Head of caudate nucleus (tissue), 42 donors: ENCODE data around the gene C11orf68.

Experiments
- DNase-seq, 42 donors: peaks; one replicate each; pipeline versions ENCODE4 v3.0.0 to v3.0.0-alpha.2; 2020 to 2021; ENCODE audit warnings: mixed read lengths in 7 of 42
- intact Hi-C: fragments of 100-400 bp; cut with DNase I; formaldehyde crosslinking; loops from one replicate; pipeline ENCODE4 v1.15.0; 2022

The C11orf68 gene

DNA sequence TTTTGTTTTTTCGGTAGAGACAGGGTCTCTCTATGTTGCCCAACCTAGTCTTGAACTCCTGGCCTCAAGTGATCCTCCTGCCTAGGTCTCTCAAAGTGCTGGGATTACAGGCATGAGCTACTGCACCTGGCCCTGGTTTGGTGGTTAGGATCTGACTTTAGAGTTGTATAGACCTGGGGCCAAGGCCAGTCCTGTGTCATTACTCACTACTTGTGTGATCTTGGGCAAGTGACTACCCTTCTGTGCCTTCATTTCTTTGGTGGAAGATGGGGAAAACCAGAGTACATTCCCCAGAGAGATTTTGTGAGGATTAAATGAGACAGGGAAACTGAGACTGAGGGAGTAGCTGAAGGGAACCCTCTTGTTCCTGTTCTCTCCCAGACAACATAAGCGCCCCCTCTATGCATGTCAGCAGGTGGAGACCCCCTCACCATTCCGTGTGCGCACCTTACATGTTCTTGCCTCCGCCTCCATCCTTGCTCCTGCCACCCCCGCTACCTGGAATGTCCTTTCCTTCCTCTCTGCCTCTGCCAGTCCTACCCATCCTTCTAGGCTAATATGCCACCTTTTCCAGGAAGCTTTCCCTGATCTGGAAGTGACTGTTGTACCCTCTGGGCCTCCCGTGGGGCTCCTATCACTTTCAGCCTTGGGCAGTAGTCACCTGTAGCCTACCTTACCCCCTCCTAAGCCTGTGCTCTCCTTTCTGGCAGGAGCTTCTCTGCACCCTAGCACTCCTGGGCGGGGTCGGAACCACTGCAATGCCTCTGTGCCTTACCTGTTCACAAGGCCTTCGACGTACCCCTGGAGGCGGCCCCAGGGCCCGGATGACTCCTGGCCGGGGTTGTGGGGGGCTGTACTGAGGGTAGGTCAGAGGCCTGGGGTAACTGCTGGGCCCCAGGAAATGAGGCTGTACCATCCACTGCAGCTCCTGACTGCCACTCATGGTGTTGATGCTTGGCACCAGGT, 22.5 kb downstream of the C11orf68 start:
- DNase-seq, result no peak
- intact Hi-C loops, result no loop called here

DNA sequence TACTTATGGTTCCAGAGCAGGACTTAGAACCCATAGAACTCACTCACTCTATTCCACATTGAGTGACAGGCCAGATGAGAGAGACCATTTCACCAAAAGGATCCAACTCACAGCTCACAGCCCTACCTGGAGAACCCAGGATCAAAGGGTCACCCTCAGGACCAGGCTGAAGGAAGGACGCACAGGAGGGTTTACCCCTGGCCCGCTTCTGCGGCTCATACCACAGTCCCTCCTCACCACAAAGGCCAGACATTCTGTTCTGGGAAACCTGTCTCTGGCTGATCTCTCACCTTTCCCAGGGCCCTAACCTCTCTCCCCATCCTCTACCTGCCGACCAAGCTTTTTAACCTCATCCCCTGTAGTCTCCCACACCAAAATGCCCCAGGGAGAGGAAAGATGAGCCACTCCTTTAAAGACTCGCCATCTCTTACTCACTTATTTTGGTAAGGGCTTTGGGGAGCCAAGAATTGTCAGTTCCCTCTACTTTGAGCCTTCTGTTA, 23.3 kb downstream of the C11orf68 start:
- intact Hi-C loops, result no loop called here
- no peak for DNase-seq

DNA sequence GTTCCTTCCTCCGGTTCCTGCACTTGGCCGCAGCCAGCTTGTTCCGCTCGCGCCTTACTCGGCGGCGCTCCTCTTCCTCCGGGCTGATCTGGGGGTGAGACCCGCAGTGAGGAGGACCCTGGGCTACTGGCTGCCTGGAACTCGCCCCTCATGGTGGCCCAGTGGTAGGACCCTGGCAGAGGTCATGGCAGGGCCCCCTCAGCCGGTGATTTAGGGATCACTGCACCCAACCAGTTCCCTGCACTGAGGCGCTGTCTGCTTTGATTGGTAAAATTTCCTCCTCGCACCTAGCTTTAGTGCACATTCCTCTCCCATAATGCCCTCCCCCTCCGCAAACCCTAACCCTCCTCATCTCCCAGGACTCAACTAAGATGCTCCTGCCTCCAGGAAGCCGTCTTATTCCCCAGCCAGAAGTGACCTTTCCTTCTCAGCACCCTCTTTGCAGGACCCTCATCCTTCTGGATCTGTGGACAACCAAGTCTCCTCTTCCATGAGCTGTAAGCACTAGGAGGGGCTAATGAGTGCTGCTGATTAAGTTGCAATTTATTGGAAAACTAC, 24.7 kb downstream of the C11orf68 start:
- intact Hi-C loops, result loop anchor here (5.0 kb wide), 1 partner anchor 37 kb away; the partner anchor contains the start of gene CFL1
- peak in 6 of 42 donors; percentile 25 to 58 (median 46) for DNase-seq

DNA sequence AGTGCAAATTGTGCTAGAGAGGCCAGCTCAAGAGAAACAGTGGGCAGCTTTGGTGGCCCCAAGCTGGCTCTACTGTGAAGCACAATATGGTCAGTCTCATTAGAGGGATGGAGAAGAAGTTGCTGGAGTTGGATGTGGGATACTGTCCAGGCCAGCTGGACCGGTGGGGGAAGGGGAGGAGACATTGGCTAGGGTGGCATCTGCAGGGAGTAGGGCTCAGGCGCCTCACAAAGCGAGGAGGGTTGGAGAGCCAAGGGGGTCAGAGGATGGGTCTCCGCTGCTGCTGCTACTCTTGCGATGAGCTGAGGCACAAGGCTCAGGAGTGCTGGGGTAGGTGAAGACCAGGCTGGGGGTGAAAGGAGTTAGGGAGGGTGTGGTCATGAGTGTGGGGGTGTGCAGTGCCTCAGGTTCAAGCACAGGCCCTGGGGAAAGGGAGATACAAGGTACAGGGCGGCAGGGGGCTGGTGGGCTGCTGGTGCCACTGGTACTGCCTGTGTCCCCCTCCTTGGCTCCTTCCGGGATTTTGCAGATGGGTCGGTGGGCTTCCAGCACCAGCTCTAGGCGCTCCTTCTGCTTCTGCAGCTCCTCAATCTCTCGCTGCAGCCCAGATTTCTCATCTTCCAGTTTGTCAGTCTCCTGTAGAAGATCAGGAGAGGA, 26.1 kb downstream of the C11orf68 start:
- peak in 2 of 42 donors; percentile 5 to 40 for DNase-seq
- intact Hi-C loops, result loop anchor here (5.0 kb wide), 1 partner anchor 35 kb away; the partner anchor contains the start of gene CFL1

DNA sequence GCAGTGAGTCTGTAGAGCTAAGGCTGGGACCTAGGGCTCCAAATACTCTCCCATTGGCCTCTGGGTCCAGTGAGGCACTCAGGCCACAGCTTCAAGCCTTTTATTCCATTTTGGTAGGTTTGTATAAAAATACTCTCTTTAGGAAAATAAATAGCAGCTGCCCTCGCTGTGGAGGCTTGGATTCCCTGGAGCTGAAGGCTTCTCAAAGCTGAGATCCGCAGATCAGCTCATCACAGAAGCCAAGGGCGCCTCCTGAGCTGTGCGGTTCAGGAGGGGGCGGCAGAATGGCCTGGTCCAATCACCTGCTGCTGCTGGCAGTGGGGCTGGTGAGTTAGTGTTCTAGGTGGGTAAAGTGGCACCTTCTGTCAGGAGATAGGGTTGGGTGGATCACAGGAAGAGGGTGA, 26.7 kb downstream of the C11orf68 start:
- intact Hi-C loops, result loop anchor here (5.0 kb wide), 1 partner anchor 35 kb away; the partner anchor contains the start of gene CFL1
- DNase-seq, result peak in 6 of 42 donors; percentile 31 to 57 (median 49)

DNA sequence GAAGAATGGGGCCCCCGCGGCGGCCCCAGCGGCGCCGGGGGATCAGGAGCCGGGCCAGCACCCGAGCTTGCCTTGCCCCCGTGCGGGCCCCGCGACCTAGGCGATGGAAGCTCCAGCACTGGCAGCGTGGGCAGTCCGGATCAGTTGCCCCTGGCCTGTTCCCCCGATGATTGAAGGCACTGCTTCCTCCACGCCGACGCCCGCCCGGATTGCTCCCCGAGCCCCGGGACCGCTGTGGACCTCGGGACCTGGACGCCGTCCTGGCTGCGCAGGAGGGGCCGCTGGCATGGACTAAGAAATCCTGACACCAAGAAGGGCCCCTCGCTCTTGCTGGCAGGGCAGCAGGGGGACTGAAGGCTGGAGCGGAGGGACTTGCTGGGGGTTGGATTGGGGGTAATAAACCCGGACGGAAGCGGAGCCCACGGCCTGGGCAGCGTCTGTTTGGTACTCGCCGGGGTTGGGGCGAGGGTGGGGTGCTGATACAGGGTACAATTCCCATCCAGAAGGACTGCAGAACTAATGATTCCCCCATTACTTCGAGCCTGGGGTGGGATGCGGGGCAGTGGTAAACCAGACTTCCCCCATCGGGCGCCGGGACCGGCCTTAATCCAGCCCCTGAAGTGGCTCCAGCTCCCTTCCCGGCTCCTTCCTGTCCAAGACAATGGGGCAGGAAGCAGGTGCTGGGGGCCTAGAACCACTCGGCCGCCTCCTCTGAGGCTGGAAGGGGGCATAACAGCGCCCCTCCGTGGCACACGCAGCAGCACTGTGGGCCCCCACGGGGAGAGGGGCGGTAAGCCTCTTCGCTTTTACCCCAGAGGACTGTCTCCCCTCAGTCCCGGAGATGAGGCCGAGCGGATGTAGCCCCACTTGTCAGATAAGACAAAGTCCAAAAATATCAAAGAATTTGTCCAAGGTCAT, 27.4 kb downstream of the C11orf68 start:
- DNase-seq, result peak in 13 of 42 donors; percentile 22 to 67 (median 44)
- intact Hi-C loops, result loop anchor here (5.0 kb wide), 1 partner anchor 34 kb away; the partner anchor contains the start of gene CFL1

DNA sequence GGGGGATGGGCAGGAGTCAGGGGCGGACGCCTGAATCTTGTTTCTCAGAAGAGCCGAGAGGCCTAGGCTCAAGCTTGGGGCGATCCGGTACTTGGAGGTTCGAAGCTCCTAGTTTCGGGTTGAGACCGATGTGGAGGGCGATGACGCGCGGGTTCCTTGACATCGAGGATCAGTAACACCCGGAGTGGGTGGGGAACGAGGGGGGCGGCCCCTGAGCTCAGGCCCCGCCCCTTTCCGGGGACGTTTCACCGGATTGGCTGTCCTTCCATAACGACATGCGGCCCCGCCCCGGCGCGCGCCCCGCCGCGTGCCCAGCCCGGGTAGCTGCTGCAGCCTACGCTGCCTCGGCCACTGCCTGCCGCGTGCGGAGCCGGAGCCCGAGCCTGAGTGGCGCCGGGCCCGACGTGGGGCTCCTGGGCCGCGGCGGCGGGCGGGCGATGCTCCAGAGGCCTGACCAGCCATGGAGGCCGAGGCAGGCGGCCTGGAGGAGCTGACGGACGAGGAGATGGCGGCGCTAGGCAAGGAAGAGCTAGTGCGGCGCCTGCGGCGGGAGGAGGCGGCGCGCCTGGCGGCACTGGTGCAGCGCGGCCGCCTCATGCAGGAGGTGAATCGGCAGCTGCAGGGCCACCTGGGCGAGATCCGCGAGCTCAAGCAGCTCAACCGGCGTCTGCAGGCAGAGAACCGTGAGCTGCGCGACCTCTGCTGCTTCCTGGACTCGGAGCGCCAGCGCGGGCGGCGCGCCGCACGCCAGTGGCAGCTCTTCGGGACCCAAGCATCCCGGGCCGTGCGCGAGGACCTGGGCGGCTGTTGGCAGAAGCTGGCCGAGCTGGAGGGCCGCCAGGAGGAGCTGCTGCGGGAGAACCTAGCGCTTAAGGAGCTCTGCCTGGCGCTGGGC, 28.3 kb downstream of the C11orf68 start, which contains the start of gene CCDC85B:
TSS of gene CCDC85B (plus strand) at position 350 of the 895 bp plus-strand sequence. CDS start at position 461, 111 bp downstream.
- peak; percentile 98 to 100 (median 99) for DNase-seq
- intact Hi-C loops, result loop anchor here (5.0 kb wide), 1 partner anchor 33 kb away; the partner anchor contains the start of gene CFL1

DNA sequence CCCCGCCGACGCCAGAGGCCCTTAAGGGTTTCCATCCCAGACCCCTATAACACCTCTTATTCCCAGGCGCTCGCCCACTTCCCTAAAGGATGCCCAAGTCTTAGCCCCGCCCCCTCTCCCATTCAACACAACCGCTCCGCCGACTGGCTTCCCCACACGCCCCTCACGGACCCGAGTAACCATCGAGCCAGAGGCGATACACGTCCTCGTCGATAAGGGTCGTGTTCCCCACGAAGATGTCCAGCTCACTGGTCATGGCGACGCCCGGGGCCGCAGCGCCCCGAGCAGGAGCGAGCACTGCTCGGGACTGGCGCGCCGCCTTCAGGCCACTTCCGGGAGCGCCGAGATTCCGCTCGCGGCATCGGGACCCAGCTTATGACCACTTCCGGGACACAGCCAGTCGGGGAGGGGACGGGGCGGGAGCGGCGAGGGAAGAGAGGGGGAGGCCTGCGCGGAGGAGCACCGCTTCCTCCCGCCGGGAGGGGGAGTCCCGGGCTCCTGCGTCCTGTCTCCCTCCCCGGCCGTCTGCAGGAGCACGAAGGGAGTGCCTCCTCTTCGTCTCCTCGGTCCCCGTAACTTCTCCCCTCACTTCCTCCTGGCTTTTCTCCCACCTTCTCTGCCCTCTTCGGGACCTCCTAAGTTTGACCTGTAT, 30.6 kb downstream of the C11orf68 start, which contains the start of gene FIBP:
TSS of gene FIBP (minus strand) at position 309 of the 652 bp plus-strand sequence. CDS start at position 256, 53 bp downstream.
- intact Hi-C loops, result loop anchor here (10.0 kb wide), 1 partner anchor 107 kb away; no protein-coding TSS in a partner anchor
- peak; percentile 92 to 99 (median 97) for DNase-seq

DNA sequence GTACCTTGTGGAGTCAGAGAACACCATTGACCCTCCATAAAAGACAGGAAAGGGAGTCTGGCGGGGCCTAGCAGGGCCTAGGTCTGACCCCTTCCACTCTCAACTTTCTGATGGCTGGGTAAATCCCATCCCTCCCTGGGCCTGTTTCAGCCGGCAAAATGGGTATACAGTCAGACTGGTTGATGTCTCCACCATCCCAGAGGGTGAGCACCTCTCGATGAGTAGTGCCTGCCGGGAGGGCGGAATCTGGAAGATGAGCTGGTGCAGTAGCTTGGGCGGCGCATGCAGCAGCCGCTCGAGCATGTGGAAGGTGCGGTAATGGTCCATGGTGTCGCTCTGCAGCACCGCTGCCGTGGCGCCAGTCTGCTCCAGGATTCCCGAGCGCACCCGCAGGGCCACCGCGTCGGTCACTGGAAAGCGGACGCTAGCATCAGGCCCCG, 31.1 kb downstream of the C11orf68 start:
- intact Hi-C loops, result loop anchor here (10.0 kb wide), 1 partner anchor 107 kb away; no protein-coding TSS in a partner anchor
- DNase-seq, result peak in 11 of 42 donors; percentile 25 to 72 (median 54)

DNA sequence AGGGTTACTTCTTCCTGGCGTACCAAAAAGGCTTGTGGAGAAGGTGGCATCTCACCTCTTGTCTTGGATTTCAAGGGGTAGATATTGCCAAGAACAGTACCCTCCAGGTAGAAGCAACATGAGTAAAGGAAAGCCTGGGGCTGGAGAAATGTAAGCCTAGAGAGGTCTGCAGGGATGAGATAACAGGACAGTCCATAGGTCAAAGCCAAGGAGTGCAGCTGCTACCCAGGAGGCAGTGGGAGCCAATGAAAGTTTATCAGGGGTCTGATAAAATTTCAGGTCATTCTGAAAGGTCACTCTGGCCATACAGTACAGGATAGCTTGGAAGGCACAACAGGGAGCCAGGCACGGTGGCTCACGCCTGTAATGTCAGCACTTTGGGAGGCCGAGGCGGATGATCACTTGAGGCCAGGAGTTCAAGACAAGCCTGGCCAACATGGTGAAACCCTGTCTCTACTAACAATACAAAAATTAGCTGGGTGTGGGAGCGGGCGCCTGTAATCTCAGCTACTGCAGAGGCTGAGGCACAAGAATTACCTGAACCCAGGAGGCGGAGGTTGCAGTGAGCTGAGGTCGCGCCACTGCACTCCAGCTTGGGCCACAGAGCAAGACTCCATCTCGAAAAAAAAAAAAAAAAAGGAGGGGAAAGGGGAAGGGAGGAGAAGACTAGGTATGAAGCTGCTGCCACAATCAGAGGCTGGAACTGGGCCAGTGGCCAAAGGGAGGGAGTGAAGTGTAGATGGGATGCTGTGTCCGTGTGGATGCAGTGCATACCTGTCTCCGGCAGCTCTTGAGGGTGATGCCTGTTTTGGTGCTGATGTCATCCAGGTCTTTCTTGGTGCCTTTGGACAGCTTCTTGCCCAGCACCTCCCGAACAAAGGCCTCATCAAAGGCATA, 31.8 kb downstream of the C11orf68 start:
- intact Hi-C loops, result loop anchor here (10.0 kb wide), 1 partner anchor 108 kb away; no protein-coding TSS in a partner anchor
- DNase-seq, result no peak

DNA sequence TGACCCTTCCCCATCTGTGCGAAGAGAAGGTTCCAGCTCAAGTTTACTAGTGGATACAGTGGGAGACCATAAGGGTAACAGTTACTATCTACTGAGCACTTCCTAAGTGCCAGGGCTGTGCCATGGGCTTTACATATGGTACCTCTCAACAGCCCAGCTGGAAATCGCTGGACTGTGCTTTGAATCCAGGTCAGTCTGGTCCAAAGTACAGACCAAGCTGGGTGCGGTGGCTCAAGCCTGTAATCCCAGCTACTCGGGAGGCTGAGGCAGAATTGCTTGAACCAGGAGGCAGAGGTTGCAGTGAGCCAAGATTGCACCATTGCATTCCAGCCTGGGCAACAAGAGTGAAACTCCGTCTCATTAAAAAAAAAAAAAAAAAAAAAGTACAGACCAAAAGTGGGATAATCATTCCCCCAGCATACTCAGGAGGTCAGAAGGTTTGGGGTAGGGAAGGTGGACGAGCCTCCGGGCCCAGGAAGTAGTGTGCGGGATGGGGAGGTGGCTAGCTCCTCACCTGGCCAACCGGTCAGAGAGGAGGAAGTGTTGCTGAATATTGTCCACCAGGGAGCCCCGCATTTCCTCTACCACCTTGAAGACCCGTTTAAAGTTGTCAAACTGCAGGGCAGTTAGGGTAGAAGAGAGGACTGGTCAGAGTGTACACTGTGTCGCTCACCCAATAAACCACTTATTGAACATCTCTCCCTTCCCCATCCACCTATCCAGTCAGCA, 32.9 kb downstream of the C11orf68 start:
- intact Hi-C loops, result loop anchor here (10.0 kb wide), 1 partner anchor 109 kb away; no protein-coding TSS in a partner anchor
- DNase-seq, result no peak

DNA sequence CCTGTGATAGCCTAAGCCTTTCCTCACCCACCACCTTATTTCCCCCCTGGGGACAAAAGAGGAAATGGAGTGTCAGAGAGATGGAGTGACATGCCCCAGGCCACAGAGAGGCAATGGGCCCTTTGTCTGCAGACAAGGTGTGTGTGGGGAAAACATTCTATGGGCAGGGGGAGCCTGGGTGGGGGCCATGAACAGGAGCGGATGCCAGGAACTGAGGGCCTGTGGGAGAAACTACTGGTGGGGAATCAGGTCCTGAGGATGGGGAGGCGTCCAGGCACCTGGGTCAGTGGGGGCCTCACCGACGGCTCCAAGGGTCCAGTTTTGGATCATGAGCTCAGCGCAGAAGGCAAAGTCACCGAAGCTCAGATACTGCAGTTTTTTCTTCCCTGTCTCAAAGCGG, 33.6 kb downstream of the C11orf68 start:
- intact Hi-C loops, result loop anchor here (10.0 kb wide), 1 partner anchor 110 kb away; no protein-coding TSS in a partner anchor

DNA sequence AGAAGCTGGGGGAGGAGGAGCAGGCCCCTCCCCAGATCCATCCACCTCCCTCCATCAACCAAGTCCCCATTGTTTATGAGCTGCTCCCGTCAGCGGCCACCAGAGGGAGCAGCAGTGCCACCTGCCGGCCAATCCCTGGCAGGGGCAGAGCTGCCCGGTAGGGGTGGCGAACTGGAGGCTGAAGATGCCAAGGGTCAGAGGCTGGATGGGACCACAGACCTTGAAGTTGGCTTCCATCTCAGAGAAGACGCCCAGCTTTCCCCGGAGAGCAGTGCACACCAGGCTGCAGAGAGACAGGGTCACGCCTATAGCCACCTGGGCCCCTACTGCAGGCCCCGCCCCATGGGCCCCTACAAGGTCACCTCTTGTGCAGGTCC, 34.2 kb downstream of the C11orf68 start:
- intact Hi-C loops, result loop anchor here (5.0 to 10.0 kb wide), 2 partner anchors 33 to 110 kb away; partner anchors contain the start of genes C11orf68 and DRAP1
- peak; percentile 55 to 93 (median 82) for DNase-seq

More for the DNA sequence above, 33.6 kb downstream of the C11orf68 start:
- DNase-seq, result no peak
